ENCODE measurements around the gene GRIP2. TPM values are rescaled to one million over a fixed set of nuclear protein-coding genes. Genes with fewer than 3 reads are reported as not detected.

Gene GRIP2
- total and polyA plus RNA-seq, 9 of the 15 experiments (the other 6 are each of a cell fraction or from before 2014, with no cell fraction given): 0.01 TPM; not detected in 7

DNA sequence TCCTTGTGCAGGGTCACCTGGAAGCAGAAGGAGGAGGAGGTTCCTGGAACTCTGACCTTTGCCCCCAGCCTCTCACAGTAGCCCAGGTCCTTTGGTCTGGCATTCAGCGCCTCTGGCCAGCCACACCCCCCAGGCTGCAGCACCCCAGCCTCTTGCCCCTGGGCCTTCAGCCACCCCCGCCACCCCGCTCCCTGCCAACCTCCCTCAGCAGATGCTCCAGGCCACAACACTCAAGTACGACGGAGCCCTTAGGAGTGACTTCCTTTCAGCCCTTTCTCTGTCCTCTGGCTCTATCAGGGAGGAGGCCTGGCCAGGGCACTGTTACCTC lies 45.2 kb downstream of the GRIP2 start (continued):
- TF ChIP-seq ZNF140 (CRISPR knock-in tag; IDR thresholded peaks at IDR 0.05) (no peak), PKNOX1 (IDR thresholded peaks at IDR 0.05) (no peak), HEY1 (CRISPR knock-in tag; IDR thresholded peaks at IDR 0.05; ENCODE audit: borderline replicate concordance) (no peak), GTF2F1 (IDR thresholded peaks at IDR 0.05; ENCODE audit: low read depth, low read length) (no peak)
- TF ChIP-seq, protein P1, sequence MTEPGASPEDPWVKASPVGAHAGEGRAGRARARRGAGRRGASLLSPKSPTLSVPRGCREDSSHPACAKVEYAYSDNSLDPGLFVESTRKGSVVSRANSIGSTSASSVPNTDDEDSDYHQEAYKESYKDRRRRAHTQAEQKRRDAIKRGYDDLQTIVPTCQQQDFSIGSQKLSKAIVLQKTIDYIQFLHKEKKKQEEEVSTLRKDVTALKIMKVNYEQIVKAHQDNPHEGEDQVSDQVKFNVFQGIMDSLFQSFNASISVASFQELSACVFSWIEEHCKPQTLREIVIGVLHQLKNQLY (CRISPR knock-in tag; conservative IDR thresholded peaks at IDR 0.05): no peak
- TF ChIP-seq, protein P2, sequence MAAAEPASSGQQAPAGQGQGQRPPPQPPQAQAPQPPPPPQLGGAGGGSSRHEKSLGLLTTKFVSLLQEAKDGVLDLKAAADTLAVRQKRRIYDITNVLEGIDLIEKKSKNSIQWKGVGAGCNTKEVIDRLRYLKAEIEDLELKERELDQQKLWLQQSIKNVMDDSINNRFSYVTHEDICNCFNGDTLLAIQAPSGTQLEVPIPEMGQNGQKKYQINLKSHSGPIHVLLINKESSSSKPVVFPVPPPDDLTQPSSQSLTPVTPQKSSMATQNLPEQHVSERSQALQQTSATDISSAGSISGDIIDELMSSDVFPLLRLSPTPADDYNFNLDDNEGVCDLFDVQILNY (CRISPR knock-in tag; IDR thresholded peaks at IDR 0.05): no peak

GRCh38 chr3:14494279-14494972 lies 45.7 kb downstream of the GRIP2 start:
- H3K4me2 ChIP-seq (ENCODE audit: insufficient read depth, low read length): no peak overlapping the region
- BruUV-seq (replicated peaks): no TSS peak
- peaks cover 0 to 14% of the 10 kb centered on the region in 2 experiments; a peak in 2 of 5 replicates for H3K27me3 ChIP-seq (ENCODE audit: control insufficient read depth in 2 of 2, insufficient read depth in 2 of 2, low read length in 2 of 2)
- no peaks in the 10 kb centered on the region for H3K9me3 ChIP-seq (replicated peaks; ENCODE audit: control insufficient read depth, insufficient read depth, low read depth, low read length)
- H3K9me1 ChIP-seq (ENCODE audit: control insufficient read depth, insufficient read depth, low read length): no peaks in the 10 kb centered on the region
- in situ Hi-C loops (cut with MboI): no loop called here
- no peak for FAIRE-seq
- ChIA-PET POLR2A (no interaction called here), CTCF (ENCODE audit: low intra/inter-chr PET ratio) (no interaction called here)
- no peak for ATAC-seq
- no peak overlapping the region for H3K4me3 ChIP-seq
- H4K20me1 ChIP-seq (replicated peaks; ENCODE audit: control insufficient read depth, insufficient read depth, low read length): peaks cover 5% of the 10 kb centered on the region; the same call in 1 of the 2 replicates
- intact Hi-C loops (cut with micrococcal nuclease): loop anchor here (10.0 kb wide), 1 partner anchor 600 kb away; no protein-coding TSS in a partner anchor
- H3K9ac ChIP-seq (ENCODE audit: insufficient read depth in 1 of 2, low read depth in 2 of 2, low read length in 2 of 2): peak overlapping the region in 1 of 2 experiments; percentile 19; a peak in 1 of 4 replicates
- H3K4me1 ChIP-seq (replicated peaks in 1 of 2; ENCODE audit: control insufficient read depth in 2 of 2, insufficient read depth in 2 of 2, low read length in 2 of 2): peaks cover 0 to 12% of the 10 kb centered on the region in 2 experiments; a peak in 2 of 5 replicates
- H3K27ac ChIP-seq (ENCODE audit: extremely low read depth, low read depth, low read length): no peak overlapping the region
- peaks cover 6% of the 10 kb centered on the region; the same call in 2 of the 3 replicates for H3K36me3 ChIP-seq (ENCODE audit: control insufficient read depth, insufficient read depth, low read length)
- no peaks in the 10 kb centered on the region for H3K79me2 ChIP-seq (ENCODE audit: control insufficient read depth, insufficient read depth, low read length)
- 48% methylated on average over 17 of the region's 17 CpGs for WGBS (ENCODE audit: insufficient coverage, low coverage, missing lambda C conversion rate)
- H2AFZ ChIP-seq (ENCODE audit: low read depth, low read length): no peak overlapping the region
- no peak for DNase-seq (ENCODE audit: extremely low read depth in 1 of 4, low spot score in 3 of 4)
- TF ChIP-seq MLLT1 (IDR thresholded peaks at IDR 0.05) (no peak), RUNX1 (IDR thresholded peaks at IDR 0.05; ENCODE audit: low read depth) (no peak), CREBBP (IDR thresholded peaks at IDR 0.05; ENCODE audit: low read depth, low read length) (no peak), SMARCA4 (IDR thresholded peaks at IDR 0.05) (no peak), KAT7 (CRISPR knock-in tag; IDR thresholded peaks at IDR 0.05; ENCODE audit: borderline replicate concordance) (no peak), CBX2 (IDR thresholded peaks at IDR 0.05; ENCODE audit: insufficient read depth, low read length, poor library complexity, severe bottlenecking) (no peak), ELF2 (CRISPR knock-in tag; IDR thresholded peaks at IDR 0.05) (no peak), HLTF (IDR thresholded peaks at IDR 0.05) (no peak)
- TF ChIP-seq, protein P3, sequence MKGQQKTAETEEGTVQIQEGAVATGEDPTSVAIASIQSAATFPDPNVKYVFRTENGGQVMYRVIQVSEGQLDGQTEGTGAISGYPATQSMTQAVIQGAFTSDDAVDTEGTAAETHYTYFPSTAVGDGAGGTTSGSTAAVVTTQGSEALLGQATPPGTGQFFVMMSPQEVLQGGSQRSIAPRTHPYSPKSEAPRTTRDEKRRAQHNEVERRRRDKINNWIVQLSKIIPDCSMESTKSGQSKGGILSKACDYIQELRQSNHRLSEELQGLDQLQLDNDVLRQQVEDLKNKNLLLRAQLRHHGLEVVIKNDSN (CRISPR knock-in tag; IDR thresholded peaks at IDR 0.05): peak; percentile 58; the same call in 1 of the 2 replicates
- TF ChIP-seq, protein P4, sequence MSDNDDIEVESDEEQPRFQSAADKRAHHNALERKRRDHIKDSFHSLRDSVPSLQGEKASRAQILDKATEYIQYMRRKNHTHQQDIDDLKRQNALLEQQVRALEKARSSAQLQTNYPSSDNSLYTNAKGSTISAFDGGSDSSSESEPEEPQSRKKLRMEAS (CRISPR knock-in tag; IDR thresholded peaks at IDR 0.05): peak; percentile 32; the same call in 1 of the 2 replicates

All from K562 (cell line).